SU-DHL-6 (cell line): ENCODE measurements around the gene LYSMD2.

Experiments used
- CTCF ChIP-seq: fragments of 200-600 bp; sonication (generic); IDR thresholded peaks from one replicate; pipeline ENCODE4 v1.5.1; 2017; ENCODE audit warnings: antibody characterized with exemption, mild to moderate bottlenecking, low read length, moderate library complexity; ENCODE audit not compliant: insufficient read depth, poor library complexity, severe bottlenecking
- EZH2phosphoT487 ChIP-seq: fragments of 200-600 bp; sonication (generic), shearing (Covaris generic); conservative IDR thresholded peaks from 2 replicates; pipeline ENCODE4 v1.6.1; 2018; ENCODE audit warnings: mild to moderate bottlenecking, antibody characterized with exemption, low read length, moderate library complexity, mixed read lengths

DNA sequence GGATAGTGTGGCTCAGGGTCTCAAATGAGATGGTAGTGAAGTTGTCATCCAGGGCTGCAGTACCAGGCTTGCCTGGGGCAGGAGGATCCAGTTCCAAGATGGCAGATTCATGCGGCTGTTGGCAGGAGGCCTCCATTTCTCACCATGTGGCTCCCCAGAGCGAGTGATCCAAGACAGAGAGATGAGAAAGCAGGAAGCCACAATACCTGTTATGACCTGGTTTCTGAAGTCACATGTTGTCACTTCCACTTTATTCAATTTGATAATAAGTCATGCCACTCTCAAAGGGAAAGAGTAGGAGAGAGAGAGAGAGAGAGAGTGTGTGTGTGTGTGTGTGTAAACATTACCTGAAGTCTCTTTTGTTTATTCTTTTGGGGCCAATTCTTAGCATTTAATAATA, 44.1 kb upstream of the LYSMD2 start:
- TF ChIP-seq CTCF = no peak
- TF ChIP-seq EZH2phosphoT487 = no peak
